ENCODE results near the gene ZP1.
A peak's percentile ranks its signal among the peaks of the same experiment; 100 is the strongest.
"Not testable (repeated sequence)": the region's sequence is repeated elsewhere in the genome, so short reads cannot be mapped to it uniquely, and the experiment has no call there.

ZP1 gene

GRCh38 chr11:60866911-60867870 lies at the start of gene ZP1:
Gene ZP1 (plus strand): TSS chr11:60867542. CDS start chr11:60867562, 20 bp downstream.
- intact Hi-C loops (cut with DNase I; ENCODE audit: low total_unique reads): no loop called here
- no peaks in the 10 kb centered on the region for H3K4me1 ChIP-seq

GRCh38 chr11:60818057-60818456 lies 49.3 kb upstream of the ZP1 start:
- no peak for TF ChIP-seq CTCF (IDR thresholded peaks at IDR 0.05)
- Histone ChIP-seq H3K4me1 (peaks cover 0 to 4% (median 0%) of the 10 kb centered on the region in 4 donors), H3K36me3 (no peaks in the 10 kb centered on the region), H3K4me3 (no peak overlapping the region), H3K27ac (no peak overlapping the region), H3K9me3 (peaks cover 0 to 15% (median 8%) of the 10 kb centered on the region in 3 donors), H3K27me3 (peaks cover 0 to 5% of the 10 kb centered on the region in 2 donors)
- intact Hi-C loops (cut with DNase I; ENCODE audit: low total_unique reads): no loop called here
- no peak for DNase-seq

More at GRCh38 chr11:60866911-60867870, at the start of gene ZP1:
- Histone ChIP-seq H3K36me3 (no peaks in the 10 kb centered on the region), H3K27ac (no peak within 1 kb of the TSS), H3K4me3 (no peak within 1 kb of the TSS), H3K27me3 (peaks cover 0 to 12% of the 10 kb centered on the region in 2 donors), H3K9me3 (no peaks in the 10 kb centered on the region)
- no peak for TF ChIP-seq CTCF (IDR thresholded peaks at IDR 0.05)
- peak in 1 of 2 donors; percentile 59 for DNase-seq

GRCh38 chr11:60821827-60822599 lies 45.3 kb upstream of the ZP1 start:
- no peak for TF ChIP-seq CTCF (IDR thresholded peaks at IDR 0.05)
- peaks cover 0 to 5% of the 10 kb centered on the region in 2 donors for H3K27me3 ChIP-seq
- peaks cover 0 to 8% (median 1%) of the 10 kb centered on the region in 3 donors for H3K9me3 ChIP-seq
- no peaks in the 10 kb centered on the region for H3K36me3 ChIP-seq
- H3K4me1 ChIP-seq: peaks cover 0 to 4% (median 0%) of the 10 kb centered on the region in 4 donors
- intact Hi-C loops (cut with DNase I; ENCODE audit: low total_unique reads): no loop called here
- no peak overlapping the region for H3K4me3 ChIP-seq
- H3K27ac ChIP-seq: no peak overlapping the region
- DNase-seq: no peak

- intact Hi-C loops (cut with DNase I; ENCODE audit: low total_unique reads): not testable (repeated sequence)
These were observed 43.5 kb upstream of the ZP1 start for GRCh38 chr11:60823745-60824306.

GRCh38 chr11:60825118-60825517 lies 42.2 kb upstream of the ZP1 start:
- peaks cover 0 to 4% (median 0%) of the 10 kb centered on the region in 4 donors for H3K4me1 ChIP-seq
- intact Hi-C loops (cut with DNase I; ENCODE audit: low total_unique reads): loop anchor here (5.0 kb wide), 1 partner anchor 307 kb away; no protein-coding TSS in a partner anchor
- TF ChIP-seq CTCF (IDR thresholded peaks at IDR 0.05): no peak
- H3K27ac ChIP-seq: no peak overlapping the region
- DNase-seq: no peak
- H3K4me3 ChIP-seq: no peak overlapping the region
- H3K36me3 ChIP-seq: no peaks in the 10 kb centered on the region
- no peaks in the 10 kb centered on the region for H3K9me3 ChIP-seq
- peaks cover 0 to 5% of the 10 kb centered on the region in 2 donors for H3K27me3 ChIP-seq

More at GRCh38 chr11:60823745-60824306, 43.5 kb upstream of the ZP1 start:
- not testable (repeated sequence) for H3K27me3 ChIP-seq, H3K36me3 ChIP-seq, H3K27ac ChIP-seq, H3K4me3 ChIP-seq, DNase-seq, H3K9me3 ChIP-seq, H3K4me1 ChIP-seq

All from tibial artery (tissue), 4 donors.